ENCODE data around the gene UBQLN3.

Gene UBQLN3

GRCh38 chr11:5504403-5504921 is 5.3 kb downstream of the UBQLN3 start:
- no peak for DNase-seq

GRCh38 chr11:5500393-5500801 is 9.4 kb downstream of the UBQLN3 start:
- no peak for DNase-seq

GRCh38 chr11:5499671-5500070 is 10.1 kb downstream of the UBQLN3 start:
- DNase-seq: no peak

- no peak for DNase-seq
Observed at GRCh38 chr11:5489576-5490357, 20.0 kb downstream of the UBQLN3 start.

GRCh38 chr11:5488798-5489399 is 20.9 kb downstream of the UBQLN3 start:
- DNase-seq: no peak

GRCh38 chr11:5488385-5488784 is 21.4 kb downstream of the UBQLN3 start, which contains the start of gene OR52D1:
Gene OR52D1, plus strand, starts transcription at chr11:5488685. Its CDS starts 22 bp downstream, at chr11:5488707.
- no peak for DNase-seq

GRCh38 chr11:5486421-5486820 is 23.3 kb downstream of the UBQLN3 start:
- no peak for DNase-seq

GRCh38 chr11:5486003-5486402 is 23.8 kb downstream of the UBQLN3 start:
- DNase-seq: no peak

GRCh38 chr11:5476186-5476819 is 33.5 kb downstream of the UBQLN3 start:
- DNase-seq: peak; percentile 29

- DNase-seq: no peak
Observed at GRCh38 chr11:5473921-5474320, 35.8 kb downstream of the UBQLN3 start.

GRCh38 chr11:5467527-5467926 is 42.2 kb downstream of the UBQLN3 start:
- DNase-seq: no peak

- DNase-seq: no peak
Observed at GRCh38 chr11:5460983-5461621, 48.7 kb downstream of the UBQLN3 start.
